ENCODE measurements around the gene MZT2B.
"Not testable (repeated sequence)": the region's sequence is repeated elsewhere in the genome, so short reads cannot be mapped to it uniquely, and the experiment has no call there.

GRCh38 chr2:130191319-130191718, 9.3 kb downstream of the MZT2B start:
- TF ChIP-seq, protein P1, sequence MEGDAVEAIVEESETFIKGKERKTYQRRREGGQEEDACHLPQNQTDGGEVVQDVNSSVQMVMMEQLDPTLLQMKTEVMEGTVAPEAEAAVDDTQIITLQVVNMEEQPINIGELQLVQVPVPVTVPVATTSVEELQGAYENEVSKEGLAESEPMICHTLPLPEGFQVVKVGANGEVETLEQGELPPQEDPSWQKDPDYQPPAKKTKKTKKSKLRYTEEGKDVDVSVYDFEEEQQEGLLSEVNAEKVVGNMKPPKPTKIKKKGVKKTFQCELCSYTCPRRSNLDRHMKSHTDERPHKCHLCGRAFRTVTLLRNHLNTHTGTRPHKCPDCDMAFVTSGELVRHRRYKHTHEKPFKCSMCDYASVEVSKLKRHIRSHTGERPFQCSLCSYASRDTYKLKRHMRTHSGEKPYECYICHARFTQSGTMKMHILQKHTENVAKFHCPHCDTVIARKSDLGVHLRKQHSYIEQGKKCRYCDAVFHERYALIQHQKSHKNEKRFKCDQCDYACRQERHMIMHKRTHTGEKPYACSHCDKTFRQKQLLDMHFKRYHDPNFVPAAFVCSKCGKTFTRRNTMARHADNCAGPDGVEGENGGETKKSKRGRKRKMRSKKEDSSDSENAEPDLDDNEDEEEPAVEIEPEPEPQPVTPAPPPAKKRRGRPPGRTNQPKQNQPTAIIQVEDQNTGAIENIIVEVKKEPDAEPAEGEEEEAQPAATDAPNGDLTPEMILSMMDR (conservative IDR thresholded peaks at IDR 0.05; ENCODE audit: low read depth in 2 of 2), result not testable (repeated sequence)
- TF ChIP-seq POLR2AphosphoS5 (IDR thresholded peaks at IDR 0.05; ENCODE audit: low read depth); EZH2 (IDR thresholded peaks at IDR 0.05; ENCODE audit: low read depth, unreplicated experiment); CREB1 (CRISPR knock-in tag; IDR thresholded peaks at IDR 0.05; ENCODE audit: low read depth); EZH2phosphoT487 (IDR thresholded peaks at IDR 0.05; ENCODE audit: unreplicated experiment); ZNF114 (CRISPR knock-in tag; IDR thresholded peaks at IDR 0.05); ZNF331 (CRISPR knock-in tag; IDR thresholded peaks at IDR 0.05; ENCODE audit: low read depth); JUNB (IDR thresholded peaks at IDR 0.05; ENCODE audit: unreplicated experiment); STAT1 (IDR thresholded peaks at IDR 0.05; ENCODE audit: unreplicated experiment); ETS1 (IDR thresholded peaks at IDR 0.05): not testable (repeated sequence)
- TF ChIP-seq, protein P2, sequence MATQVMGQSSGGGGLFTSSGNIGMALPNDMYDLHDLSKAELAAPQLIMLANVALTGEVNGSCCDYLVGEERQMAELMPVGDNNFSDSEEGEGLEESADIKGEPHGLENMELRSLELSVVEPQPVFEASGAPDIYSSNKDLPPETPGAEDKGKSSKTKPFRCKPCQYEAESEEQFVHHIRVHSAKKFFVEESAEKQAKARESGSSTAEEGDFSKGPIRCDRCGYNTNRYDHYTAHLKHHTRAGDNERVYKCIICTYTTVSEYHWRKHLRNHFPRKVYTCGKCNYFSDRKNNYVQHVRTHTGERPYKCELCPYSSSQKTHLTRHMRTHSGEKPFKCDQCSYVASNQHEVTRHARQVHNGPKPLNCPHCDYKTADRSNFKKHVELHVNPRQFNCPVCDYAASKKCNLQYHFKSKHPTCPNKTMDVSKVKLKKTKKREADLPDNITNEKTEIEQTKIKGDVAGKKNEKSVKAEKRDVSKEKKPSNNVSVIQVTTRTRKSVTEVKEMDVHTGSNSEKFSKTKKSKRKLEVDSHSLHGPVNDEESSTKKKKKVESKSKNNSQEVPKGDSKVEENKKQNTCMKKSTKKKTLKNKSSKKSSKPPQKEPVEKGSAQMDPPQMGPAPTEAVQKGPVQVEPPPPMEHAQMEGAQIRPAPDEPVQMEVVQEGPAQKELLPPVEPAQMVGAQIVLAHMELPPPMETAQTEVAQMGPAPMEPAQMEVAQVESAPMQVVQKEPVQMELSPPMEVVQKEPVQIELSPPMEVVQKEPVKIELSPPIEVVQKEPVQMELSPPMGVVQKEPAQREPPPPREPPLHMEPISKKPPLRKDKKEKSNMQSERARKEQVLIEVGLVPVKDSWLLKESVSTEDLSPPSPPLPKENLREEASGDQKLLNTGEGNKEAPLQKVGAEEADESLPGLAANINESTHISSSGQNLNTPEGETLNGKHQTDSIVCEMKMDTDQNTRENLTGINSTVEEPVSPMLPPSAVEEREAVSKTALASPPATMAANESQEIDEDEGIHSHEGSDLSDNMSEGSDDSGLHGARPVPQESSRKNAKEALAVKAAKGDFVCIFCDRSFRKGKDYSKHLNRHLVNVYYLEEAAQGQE (IDR thresholded peaks at IDR 0.05; ENCODE audit: unreplicated experiment), result not testable (repeated sequence)

Measured in GM23338 (cell line).